T-helper 17 cell (primary cell): ENCODE measurements around the gene IGSF23. TPM values are rescaled to one million over a fixed set of nuclear protein-coding genes. Genes with fewer than 3 reads are reported as not detected.
"Not testable (repeated sequence)": the region's sequence is repeated elsewhere in the genome, so short reads cannot be mapped to it uniquely, and the experiment has no call there.

Experiments used
- ATAC-seq: fragments of 150-1000 bp; cut with Tn5 transposase; 2 replicates; pipeline ENCODE4 v1.10.0; 2021; ENCODE audit warnings: mild to moderate bottlenecking, moderate library complexity
- DNase-seq, 3 donors: peaks; one replicate each; pipeline versions ENCODE4 v3.0.0 to v3.0.0-alpha.2; 2020 to 2021
- H3K9me3 ChIP-seq: one replicate; pipeline ENCODE4 v1.7.0; 2013; ENCODE audit warnings: low read length, mild to moderate bottlenecking; ENCODE audit not compliant: control insufficient read depth, poor library complexity, severe bottlenecking
- H3K27ac Mint-ChIP-seq: one replicate; pipeline ENCODE4 v1.8.0; 2022; ENCODE audit warnings: mild to moderate bottlenecking, moderate library complexity, mixed read lengths
- H3K27me3 Mint-ChIP-seq: one replicate; pipeline ENCODE4 v1.8.0; 2022; ENCODE audit warnings: mixed read lengths
- H3K36me3 Mint-ChIP-seq: one replicate; pipeline ENCODE4 v1.8.0; 2022; ENCODE audit warnings: low read depth, mixed read lengths
- H3K4me1 Mint-ChIP-seq: one replicate; pipeline ENCODE4 v1.8.0; 2022; ENCODE audit warnings: mild to moderate bottlenecking, mixed read lengths
- H3K4me3 Mint-ChIP-seq: one replicate; pipeline ENCODE4 v1.8.0; 2022; ENCODE audit warnings: mild to moderate bottlenecking, moderate library complexity, mixed read lengths
- total RNA-seq, 4 donors: library from RNA in 2 of 4; stranded (reverse) in 2 of 4; gene quantifications; one replicate each; pipeline ENCODE4 v1.2.3 and lab custom pipeline; 2022 to 2026

The IGSF23 gene
- total RNA-seq, 2 donors from 2014 or later, result not detected

GRCh38 chr19:44625637-44626036 lies 12.3 kb downstream of the IGSF23 start:
- H3K27me3 Mint-ChIP-seq, result peaks cover 34% of the 10 kb centered on the region
- not testable (repeated sequence) for H3K9me3 ChIP-seq, H3K36me3 Mint-ChIP-seq, DNase-seq, ATAC-seq, H3K4me1 Mint-ChIP-seq, H3K27ac Mint-ChIP-seq, H3K4me3 Mint-ChIP-seq

- Mint-ChIP-seq H3K27ac (no peak overlapping the region), H3K36me3 (peaks cover 7% of the 10 kb centered on the region), H3K4me1 (no peaks in the 10 kb centered on the region), H3K4me3 (no peak overlapping the region), H3K27me3 (peaks cover 37% of the 10 kb centered on the region)
- DNase-seq (no peak), ATAC-seq (no peak)
- H3K9me3 ChIP-seq, result no peaks in the 10 kb centered on the region
Measured at GRCh38 chr19:44626048-44626624, 12.8 kb downstream of the IGSF23 start.

GRCh38 chr19:44627631-44628030 lies 14.3 kb downstream of the IGSF23 start:
- no peak overlapping the region for H3K27ac Mint-ChIP-seq
- no peak overlapping the region for H3K4me3 Mint-ChIP-seq
- H3K27me3 Mint-ChIP-seq, result peaks cover 43% of the 10 kb centered on the region
- no peaks in the 10 kb centered on the region for H3K9me3 ChIP-seq
- ATAC-seq (no peak), DNase-seq (no peak)
- no peaks in the 10 kb centered on the region for H3K4me1 Mint-ChIP-seq
- peaks cover 7% of the 10 kb centered on the region for H3K36me3 Mint-ChIP-seq

GRCh38 chr19:44628793-44629192 lies 15.4 kb downstream of the IGSF23 start:
- Mint-ChIP-seq H3K4me1 (no peaks in the 10 kb centered on the region), H3K27me3 (peaks cover 49% of the 10 kb centered on the region), H3K36me3 (peaks cover 7% of the 10 kb centered on the region), H3K4me3 (no peak overlapping the region), H3K27ac (no peak overlapping the region)
- ATAC-seq (no peak), DNase-seq (no peak)
- H3K9me3 ChIP-seq, result no peaks in the 10 kb centered on the region

DNA sequence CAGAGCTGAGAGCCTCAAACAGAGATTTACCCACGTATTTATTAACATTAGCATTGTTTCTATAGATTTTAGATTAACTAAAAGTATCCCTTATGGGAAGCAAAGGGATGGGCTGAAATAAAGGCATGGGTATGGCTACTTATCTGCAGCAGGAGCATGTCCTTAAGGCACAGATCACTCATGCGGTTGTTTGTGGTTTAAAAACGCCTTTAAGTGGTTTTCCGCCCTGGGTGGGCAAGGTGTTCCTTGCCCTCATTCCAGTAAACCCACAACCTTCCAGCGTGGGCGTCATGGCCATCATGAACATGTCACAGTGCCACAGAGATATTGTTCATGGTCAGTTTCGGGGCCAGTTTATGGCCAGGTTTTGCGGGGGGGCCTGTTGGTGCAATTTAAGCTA lies 18.2 kb downstream of the IGSF23 start:
- H3K4me3 Mint-ChIP-seq, H3K36me3 Mint-ChIP-seq, H3K9me3 ChIP-seq, DNase-seq, ATAC-seq, H3K27ac Mint-ChIP-seq, H3K4me1 Mint-ChIP-seq: not testable (repeated sequence)
- H3K27me3 Mint-ChIP-seq, result peaks cover 63% of the 10 kb centered on the region

DNA sequence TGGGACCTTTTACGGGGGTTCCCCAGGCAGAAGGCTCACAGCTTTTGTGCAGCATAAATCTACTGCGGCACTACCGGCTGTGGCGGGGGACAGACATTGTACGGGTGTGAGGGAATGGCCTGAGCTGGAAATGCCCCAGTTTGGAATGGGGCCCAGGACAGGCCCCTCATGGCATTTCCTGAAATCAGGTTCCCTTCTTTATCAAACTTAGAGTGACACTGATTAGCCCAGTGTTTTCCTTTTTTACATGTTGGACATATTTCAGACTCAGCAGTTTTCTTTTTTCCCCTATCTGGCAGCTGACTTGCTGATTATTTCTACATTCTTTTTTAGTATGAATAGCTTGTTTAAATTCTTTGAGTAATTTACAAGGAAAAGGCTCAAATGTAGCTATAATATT lies 20.7 kb downstream of the IGSF23 start:
- not testable (repeated sequence) for H3K27ac Mint-ChIP-seq, H3K4me1 Mint-ChIP-seq, H3K36me3 Mint-ChIP-seq, DNase-seq, ATAC-seq, H3K4me3 Mint-ChIP-seq, H3K9me3 ChIP-seq
- H3K27me3 Mint-ChIP-seq, result peaks cover 53% of the 10 kb centered on the region

DNA sequence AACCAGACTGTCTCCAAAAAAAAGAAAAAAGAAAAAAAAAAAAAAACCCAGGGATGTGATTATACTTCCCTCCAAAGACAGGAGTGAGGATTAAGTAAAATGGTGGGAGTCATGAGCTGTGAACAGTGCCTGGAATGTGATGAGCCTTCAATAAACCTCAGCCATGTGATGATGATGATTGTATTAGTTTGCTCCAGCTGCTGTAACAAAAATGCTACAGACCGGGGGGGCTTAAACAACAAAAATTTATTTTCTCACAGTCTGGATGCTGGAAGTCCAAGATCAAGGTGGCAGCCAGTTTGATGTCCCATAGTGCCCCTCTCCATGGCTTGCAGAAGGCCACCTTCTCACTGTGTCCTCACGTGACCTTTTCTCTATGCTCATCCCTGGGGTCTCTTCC lies 21.4 kb downstream of the IGSF23 start:
- peaks cover 57% of the 10 kb centered on the region for H3K27me3 Mint-ChIP-seq
- H3K4me3 Mint-ChIP-seq, result no peak overlapping the region
- H3K9me3 ChIP-seq, result no peaks in the 10 kb centered on the region
- peaks cover 5% of the 10 kb centered on the region for H3K36me3 Mint-ChIP-seq
- no peak for DNase-seq
- H3K27ac Mint-ChIP-seq, result no peak overlapping the region
- H3K4me1 Mint-ChIP-seq, result no peaks in the 10 kb centered on the region
- ATAC-seq, result no peak

GRCh38 chr19:44635581-44636438 lies 22.4 kb downstream of the IGSF23 start:
- H3K4me3 Mint-ChIP-seq, result no peak overlapping the region
- ATAC-seq (no peak), DNase-seq (no peak)
- no peaks in the 10 kb centered on the region for H3K4me1 Mint-ChIP-seq
- H3K27ac Mint-ChIP-seq, result no peak overlapping the region
- peaks cover 63% of the 10 kb centered on the region for H3K27me3 Mint-ChIP-seq
- H3K36me3 Mint-ChIP-seq, result peaks cover 5% of the 10 kb centered on the region
- no peaks in the 10 kb centered on the region for H3K9me3 ChIP-seq

DNA sequence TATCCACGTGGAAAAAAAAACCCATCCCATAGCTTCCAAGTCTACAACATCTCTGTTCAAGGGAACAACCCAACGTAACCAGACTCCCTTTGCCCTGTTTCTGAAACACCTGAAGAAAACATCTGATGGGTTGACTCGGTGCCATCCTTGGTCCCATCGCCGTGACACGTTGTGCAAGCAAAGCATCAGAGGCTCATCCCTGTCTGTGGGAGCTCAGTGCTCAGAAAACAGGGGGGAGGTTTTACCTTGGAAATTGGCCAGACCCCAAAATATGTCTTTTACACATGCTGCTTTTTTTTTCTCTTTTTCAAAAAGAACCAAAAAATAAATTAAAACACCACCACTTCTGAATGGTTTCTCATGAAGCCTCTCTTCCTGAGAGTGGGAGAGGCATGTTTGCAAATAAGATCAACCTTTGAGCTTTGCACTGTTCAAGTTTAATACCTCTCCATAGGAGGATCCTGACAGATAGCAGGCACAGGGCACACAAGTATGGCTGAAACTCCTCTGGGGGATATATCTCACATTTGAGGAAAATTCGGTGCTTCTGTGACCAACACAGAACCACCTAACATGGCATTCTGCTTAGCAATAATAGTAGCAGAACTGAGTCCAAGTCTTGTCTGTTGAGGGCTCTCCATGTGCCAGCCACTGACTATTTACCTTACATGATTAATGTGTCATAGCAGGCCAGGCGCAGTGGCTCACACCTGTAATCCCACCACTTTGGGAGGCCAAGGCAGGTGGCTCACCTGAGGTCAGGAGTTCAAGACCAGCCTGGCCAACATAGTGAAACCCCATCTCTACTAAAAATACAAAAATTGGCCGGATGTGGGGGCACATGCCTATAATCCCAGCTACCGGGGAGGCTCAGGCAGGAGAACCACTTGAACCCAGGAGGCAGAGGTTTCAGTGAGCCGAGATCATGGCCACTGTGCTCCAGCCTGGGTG lies 23.4 kb downstream of the IGSF23 start:
- H3K27ac Mint-ChIP-seq, result no peak overlapping the region
- H3K9me3 ChIP-seq, result no peaks in the 10 kb centered on the region
- peaks cover 71% of the 10 kb centered on the region for H3K27me3 Mint-ChIP-seq
- ATAC-seq (no peak), DNase-seq (no peak)
- no peak overlapping the region for H3K4me3 Mint-ChIP-seq
- H3K36me3 Mint-ChIP-seq, result peaks cover 5% of the 10 kb centered on the region
- H3K4me1 Mint-ChIP-seq, result no peaks in the 10 kb centered on the region

- H3K36me3 Mint-ChIP-seq, result peaks cover 5% of the 10 kb centered on the region
- H3K4me3 Mint-ChIP-seq, result no peak overlapping the region
- H3K9me3 ChIP-seq, result no peaks in the 10 kb centered on the region
- H3K4me1 Mint-ChIP-seq, result no peaks in the 10 kb centered on the region
- ATAC-seq, result no peak
- peaks cover 71% of the 10 kb centered on the region for H3K27me3 Mint-ChIP-seq
- DNase-seq, result no peak
- H3K27ac Mint-ChIP-seq, result no peak overlapping the region
Measured at GRCh38 chr19:44637390-44637764, 24.0 kb downstream of the IGSF23 start.

- Mint-ChIP-seq H3K27me3 (peaks cover 49% of the 10 kb centered on the region), H3K4me3 (no peak overlapping the region), H3K27ac (no peak overlapping the region), H3K36me3 (peaks cover 3% of the 10 kb centered on the region), H3K4me1 (peaks cover 4% of the 10 kb centered on the region)
- no peaks in the 10 kb centered on the region for H3K9me3 ChIP-seq
- ATAC-seq (no peak), DNase-seq (no peak)
Measured at GRCh38 chr19:44640518-44640917, 27.2 kb downstream of the IGSF23 start.

GRCh38 chr19:44641501-44642265 lies 28.3 kb downstream of the IGSF23 start:
- H3K27me3 Mint-ChIP-seq, result peaks cover 46% of the 10 kb centered on the region
- H3K27ac Mint-ChIP-seq, result no peak overlapping the region
- H3K4me1 Mint-ChIP-seq, result peaks cover 4% of the 10 kb centered on the region
- H3K9me3 ChIP-seq, result no peaks in the 10 kb centered on the region
- DNase-seq (no peak), ATAC-seq (no peak)
- H3K36me3 Mint-ChIP-seq, result peaks cover 3% of the 10 kb centered on the region
- no peak overlapping the region for H3K4me3 Mint-ChIP-seq
